ENCODE data around the gene AGTPBP1. TPM values are rescaled to one million over a fixed set of nuclear protein-coding genes. Genes with fewer than 3 reads are reported as not detected.

The AGTPBP1 gene
- total and polyA plus RNA-seq, 2 experiments from 2014 or later, result 31.4 to 58.0 TPM

GRCh38 chr9:85702191-85702590 is 39.6 kb downstream of the AGTPBP1 start (continued):
- TF ChIP-seq ZNF462 (CRISPR knock-in tag; IDR thresholded peaks at IDR 0.05) (no peak), ETS1 (IDR thresholded peaks at IDR 0.05) (no peak), ZNF114 (CRISPR knock-in tag; IDR thresholded peaks at IDR 0.05) (no peak), REST (IDR thresholded peaks at IDR 0.05; ENCODE audit: unreplicated experiment) (no peak), JUNB (IDR thresholded peaks at IDR 0.05; ENCODE audit: unreplicated experiment) (no peak)
